K562 (cell line): ENCODE results near the gene ZFP62. TPM values are rescaled to one million over a fixed set of nuclear protein-coding genes. Genes with fewer than 3 reads are reported as not detected.

Experiments used
- ARNT ChIP-seq, 2 experiments: fragments of 450-650 bp; IDR thresholded peaks; 2 replicates each; pipeline ENCODE4 v1.6.1; 2016; ENCODE audit warnings: mild to moderate bottlenecking in 1 of 2
- CHD7 ChIP-seq: fragments of 200-600 bp; sonication (generic); IDR thresholded peaks from one replicate; pipeline ENCODE4 v1.6.1; 2012; ENCODE audit warnings: mild to moderate bottlenecking, low read depth, low read length, inconsistent platforms
- EHMT2 ChIP-seq: fragments of 450-650 bp; IDR thresholded peaks from 2 replicates; pipeline ENCODE4 v1.6.1; 2018; ENCODE audit warnings: antibody characterized with exemption
- ESRRA ChIP-seq: fragments of 450-650 bp; IDR thresholded peaks from 2 replicates; pipeline ENCODE4 v1.6.1; 2014; ENCODE audit warnings: low read depth, mild to moderate bottlenecking, moderate library complexity, borderline replicate concordance
- FOXJ2 ChIP-seq: fragments of 200-800 bp; sonication (Bioruptor generic); IDR thresholded peaks from 2 replicates; pipeline ENCODE4 v1.6.1; 2016; ENCODE audit warnings: missing genetic modification characterization, missing compliant biosample characterization
- GABPA ChIP-seq: fragments of 200-800 bp; sonication (Bioruptor generic); conservative IDR thresholded peaks from 2 replicates; pipeline ENCODE4 v1.6.1; 2016; ENCODE audit warnings: low read depth, missing genetic modification characterization, missing compliant biosample characterization
- HDAC1 ChIP-seq, 2 experiments: fragments of 450-650 bp; IDR thresholded peaks; 2 replicates each; pipeline ENCODE4 v1.6.1; 2016 to 2017; ENCODE audit warnings: inconsistent platforms in 1 of 2, mild to moderate bottlenecking in 1 of 2, moderate library complexity in 1 of 2
- HMG20A ChIP-seq: fragments of 450-650 bp; formaldehyde crosslinking; conservative IDR thresholded peaks from 2 replicates; pipeline ENCODE4 v1.4.0; 2020; ENCODE audit warnings: mild to moderate bottlenecking, mixed read lengths
- NELFE ChIP-seq: IDR thresholded peaks from 2 replicates; pipeline ENCODE4 v1.6.1; 2011; ENCODE audit warnings: mild to moderate bottlenecking; ENCODE audit not compliant: insufficient read depth, insufficient read length
- NFE2L1 ChIP-seq: fragments of 450-650 bp; IDR thresholded peaks from 2 replicates; pipeline ENCODE4 v1.6.1; 2016; ENCODE audit warnings: missing genetic modification characterization, low read depth, mild to moderate bottlenecking, missing compliant biosample characterization, moderate library complexity, borderline replicate concordance
- POLR2G ChIP-seq: fragments of 200-400 bp; formaldehyde crosslinking; IDR thresholded peaks from 2 replicates; pipeline ENCODE4 v1.6.1; 2017; ENCODE audit warnings: low read depth, mild to moderate bottlenecking, antibody characterized with exemption, low read length, moderate library complexity
- POLR3G ChIP-seq: IDR thresholded peaks from 2 replicates; pipeline ENCODE4 v1.6.1; 2011; ENCODE audit not compliant: insufficient read length, insufficient replicate concordance; ENCODE audit errors: extremely low read depth
- SMAD1 ChIP-seq: fragments of 150-350 bp; IDR thresholded peaks from 2 replicates; pipeline ENCODE4 v1.6.1; 2014; ENCODE audit warnings: low read length, low read depth; ENCODE audit not compliant: partially characterized antibody
- SOX6 ChIP-seq: fragments of 450-650 bp; IDR thresholded peaks from 2 replicates; pipeline ENCODE4 v1.6.1; 2014; ENCODE audit warnings: mild to moderate bottlenecking
- SRSF1 ChIP-seq: fragments of 200-400 bp; formaldehyde crosslinking; IDR thresholded peaks from 2 replicates; pipeline ENCODE4 v1.6.1; 2017; ENCODE audit warnings: mild to moderate bottlenecking, low read depth, low read length, moderate library complexity
- TCF7L2 ChIP-seq: fragments of 150-350 bp; IDR thresholded peaks from 2 replicates; pipeline ENCODE4 v1.6.1; 2016; ENCODE audit warnings: low read depth, mild to moderate bottlenecking, low read length, moderate library complexity
- ZNF24 ChIP-seq: fragments of 450-650 bp; IDR thresholded peaks from 2 replicates; pipeline ENCODE4 v1.6.1; 2016
- ZZZ3 ChIP-seq: fragments of 450-650 bp; IDR thresholded peaks from 2 replicates; pipeline ENCODE4 v1.6.1; 2016; ENCODE audit warnings: antibody characterized with exemption, mild to moderate bottlenecking, moderate library complexity
- polyA plus RNA-seq, 8 experiments: library from polyadenylated mRNA; depleted of rRNA in 4 of 8; stranded (reverse) in 5 of 8; unstranded in 3 of 8; fragments of >200 nt; fragmentation: Nextera tagmentation in 2 of 8; fragmentation: Illumina TruSeq in 1 of 8; extraction: Ambion mirVana in 2 of 8; extraction: Trizol in 1 of 8; gene quantifications; 2 replicates each; pipeline versions ENCODE4 v1.2.1 to v1.2.3, GENCODE V29; 2011 to 2014; ENCODE audit warnings: inconsistent platforms in 1 of 8, missing spikeins in 1 of 8
- total RNA-seq, 7 experiments: library from RNA; depleted of rRNA in 6 of 7; stranded (reverse); fragments of >200 nt in 6 of 7; fragmentation: Illumina TruSeq in 2 of 7; extraction: Trizol in 2 of 7; gene quantifications; 2 replicates each; pipeline versions ENCODE4 v1.2.1 to v1.2.3, GENCODE V29; 2011 to 2021; ENCODE audit warnings: low replicate concordance in 1 of 7

Gene ZFP62
- total and polyA plus RNA-seq, 9 of the 15 experiments (the other 6 are each of a cell fraction or from before 2014, with no cell fraction given) = 12.2 to 37.5 (median 25.0) TPM

GRCh38 chr5:180873615-180874520 is 12.8 kb upstream of the ZFP62 start (continued):
- peak in 1 of 2 experiments; percentile 55; a peak in 1 of 4 replicates for TF ChIP-seq HDAC1 (IDR thresholded peaks at IDR 0.05)
- TF ChIP-seq EHMT2 = peak; percentile 49
- TF ChIP-seq GABPA (tag) = no peak
- TF ChIP-seq ZNF24 = peak; percentile 39; the same call in 1 of the 2 replicates
- TF ChIP-seq FOXJ2 (tag) = no peak
- no peak for TF ChIP-seq ZZZ3
- TF ChIP-seq SRSF1 = no peak
- peak in 1 of 2 experiments; percentile 71; a peak in 2 of 4 replicates for TF ChIP-seq ARNT (IDR thresholded peaks at IDR 0.05)
- no peak for TF ChIP-seq SMAD1
- peak; percentile 68; the same call in 1 of the 2 replicates for TF ChIP-seq SOX6
- TF ChIP-seq ESRRA = peak; percentile 39; the same call in 1 of the 2 replicates
- TF ChIP-seq NELFE = no peak
- no peak for TF ChIP-seq HMG20A (CRISPR knock-in tag)
- TF ChIP-seq POLR3G = no peak
- TF ChIP-seq TCF7L2 = no peak
- TF ChIP-seq NFE2L1 (tag) = peak; percentile 38; the same call in 1 of the 2 replicates
- TF ChIP-seq CHD7 = no peak
- no peak; the same call in 1 of the 2 replicates for TF ChIP-seq POLR2G
